H1 (cell line): ENCODE data around the gene ZDHHC11B. TPM values are rescaled to one million over a fixed set of nuclear protein-coding genes. Genes with fewer than 3 reads are reported as not detected.
"Not testable (repeated sequence)": the region's sequence is repeated elsewhere in the genome, so short reads cannot be mapped to it uniquely, and the experiment has no call there.

Experiments
- CTCF ChIA-PET: fragments of 300-600 bp; sonication (Branson Sonifier 250); formaldehyde crosslinking; loops from one replicate; lab custom pipeline; 2021; ENCODE audit not compliant: partially characterized antibody; lab: Charles Lee
- POLR2A ChIA-PET: fragments of 300-600 bp; sonication (Branson Sonifier 250); formaldehyde crosslinking; loops from one replicate; lab custom pipeline; 2021; ENCODE audit warnings: inconsistent platforms; ENCODE audit not compliant: partially characterized antibody; lab: Charles Lee
- DNase-seq, 2 experiments: peaks; one replicate each; pipeline versions ENCODE4 v3.0.0 to v3.0.0-alpha.2; 2010 to 2022; ENCODE audit warnings: low spot score in 2 of 2, low read depth in 1 of 2, mixed read lengths in 1 of 2
- FAIRE-seq: peaks from 2 replicates; lab custom pipeline; 2011; peaks lifted over from hg19 to GRCh38; lab: Jason Lieb, UNC
- H2AFZ ChIP-seq: 2 replicates; pipeline ENCODE4 v1.8.1; 2012; ENCODE audit warnings: low read length, inconsistent platforms
- H2AK5ac ChIP-seq: 2 replicates; pipeline ENCODE4 v1.6.1; 2013; ENCODE audit warnings: low read depth, low read length
- H2BK120ac ChIP-seq: replicated peaks from 2 replicates; pipeline ENCODE3; 2013; ENCODE audit warnings: low read depth, low read length, inconsistent platforms
- H2BK12ac ChIP-seq: 2 replicates; pipeline ENCODE4 v1.6.1; 2013; ENCODE audit warnings: low read depth, low read length
- H2BK15ac ChIP-seq: 2 replicates; pipeline ENCODE4 v1.6.1; 2013; ENCODE audit warnings: low read length
- H2BK20ac ChIP-seq: 2 replicates; pipeline ENCODE4 v1.6.1; 2013; ENCODE audit warnings: low read length
- H2BK5ac ChIP-seq: 2 replicates; pipeline ENCODE4 v1.6.1; 2013; ENCODE audit warnings: low read depth, low read length
- H3K14ac ChIP-seq: 2 replicates; pipeline ENCODE4 v1.6.1; 2013; ENCODE audit warnings: inconsistent platforms; ENCODE audit not compliant: insufficient read length
- H3K18ac ChIP-seq: 2 replicates; pipeline ENCODE4 v1.6.1; 2013; ENCODE audit warnings: low read length; ENCODE audit errors: extremely low read depth
- H3K23ac ChIP-seq: 2 replicates; pipeline ENCODE4 v1.6.1; 2013; ENCODE audit warnings: inconsistent platforms; ENCODE audit not compliant: insufficient read length
- H3K23me2 ChIP-seq: 2 replicates; pipeline ENCODE4 v1.6.1; 2013; ENCODE audit warnings: low read depth, low read length
- H3K27ac ChIP-seq: 2 replicates; pipeline ENCODE4 v1.6.1; 2011; ENCODE audit warnings: low read depth, low read length, inconsistent platforms
- H3K27me3 ChIP-seq, 4 experiments: replicated peaks in 1 of 4; 1 replicate in 1 of 4; 2 replicates in 3 of 4; pipeline versions ENCODE4 v1.6.1 to v1.8.1; 2011 to 2013; ENCODE audit warnings: low read length in 3 of 4, mild to moderate bottlenecking in 3 of 4, inconsistent platforms in 2 of 4, mixed read lengths in 2 of 4, moderate library complexity in 1 of 4; ENCODE audit not compliant: control insufficient read depth in 3 of 4, insufficient read depth in 3 of 4; ENCODE audit errors: extremely low read depth in 1 of 4
- H3K36me3 ChIP-seq, 4 experiments: 2 replicates each; pipeline versions ENCODE4 v1.6.1 to v1.8.1; 2011 to 2013; ENCODE audit warnings: mild to moderate bottlenecking in 4 of 4, low read length in 3 of 4, moderate library complexity in 2 of 4, control low read depth in 1 of 4, inconsistent platforms in 1 of 4; ENCODE audit not compliant: insufficient read depth in 4 of 4, control insufficient read depth in 2 of 4
- H3K4ac ChIP-seq: replicated peaks from 2 replicates; pipeline ENCODE3; 2013; ENCODE audit warnings: low read length, low read depth, mixed read lengths, inconsistent platforms; ENCODE audit not compliant: insufficient read length
- H3K4me1 ChIP-seq, 4 experiments: replicated peaks in 1 of 4; 1 replicate in 1 of 4; 2 replicates in 3 of 4; pipeline versions ENCODE4 v1.6.1 to v1.8.1; 2011 to 2013; ENCODE audit warnings: low read length in 3 of 4, inconsistent platforms in 2 of 4, mixed read lengths in 1 of 4; ENCODE audit not compliant: insufficient read depth in 4 of 4, control insufficient read depth in 3 of 4
- H3K4me2 ChIP-seq, 2 experiments: 2 replicates each; pipeline versions ENCODE4 v1.6.1 to v1.8.1; 2011 to 2013; ENCODE audit warnings: low read depth in 2 of 2, low read length in 2 of 2, control low read depth in 1 of 2, inconsistent platforms in 1 of 2, mild to moderate bottlenecking in 1 of 2; ENCODE audit not compliant: insufficient read depth in 1 of 2
- H3K4me3 ChIP-seq, 4 experiments: fragments of 200-600, 300-600 bp in 1 of 4; sonication (generic), shearing (Covaris generic), sonication (Bioruptor Twin) in 1 of 4; 2 replicates each; pipeline versions ENCODE4 v1.5.1 to v1.8.1; 2011 to 2016; ENCODE audit warnings: low read length in 4 of 4, low read depth in 3 of 4, control low read depth in 2 of 4, inconsistent platforms in 2 of 4, mild to moderate bottlenecking in 2 of 4, mixed read lengths in 1 of 4, moderate library complexity in 1 of 4; ENCODE audit not compliant: insufficient read depth in 2 of 4; ENCODE audit errors: extremely low read depth in 1 of 4
- H3K56ac ChIP-seq: replicated peaks from 2 replicates; pipeline ENCODE3; 2013; ENCODE audit warnings: low read depth, mild to moderate bottlenecking, mixed read lengths, low read length, inconsistent platforms; ENCODE audit not compliant: insufficient read length
- H3K79me1 ChIP-seq: 2 replicates; pipeline ENCODE4 v1.6.1; 2013; ENCODE audit warnings: low read depth, low read length, control low read depth
- H3K79me2 ChIP-seq, 2 experiments: 2 replicates each; pipeline versions ENCODE4 v1.6.1 to v1.8.1; 2012 to 2013; ENCODE audit warnings: low read length in 2 of 2, mild to moderate bottlenecking in 2 of 2, inconsistent platforms in 1 of 2; ENCODE audit not compliant: insufficient read depth in 2 of 2, control insufficient read depth in 1 of 2
- H3K9ac ChIP-seq, 4 experiments: replicated peaks in 1 of 4; 1 replicate in 1 of 4; 2 replicates in 3 of 4; pipeline versions ENCODE4 v1.6.1 to v1.8.1; 2011 to 2013; ENCODE audit warnings: low read depth in 3 of 4, low read length in 3 of 4, control low read depth in 2 of 4, mild to moderate bottlenecking in 2 of 4, moderate library complexity in 2 of 4, inconsistent platforms in 1 of 4; ENCODE audit errors: extremely low read depth in 1 of 4
- H3K9me3 ChIP-seq, 2 experiments: 2 replicates each; pipeline versions ENCODE4 v1.6.1 to v1.8.1; 2012 to 2013; ENCODE audit warnings: mild to moderate bottlenecking in 2 of 2, moderate library complexity in 2 of 2, control low read depth in 1 of 2, inconsistent platforms in 1 of 2, low read depth in 1 of 2, low read length in 1 of 2, mixed read lengths in 1 of 2; ENCODE audit not compliant: insufficient read depth in 2 of 2
- H4K20me1 ChIP-seq, 2 experiments: replicated peaks in 1 of 2; 2 replicates each; pipeline versions ENCODE3 to v1.8.1; 2011 to 2013; ENCODE audit warnings: inconsistent platforms in 2 of 2, low read length in 2 of 2, mild to moderate bottlenecking in 1 of 2; ENCODE audit not compliant: insufficient read depth in 2 of 2, control insufficient read depth in 1 of 2
- H4K5ac ChIP-seq: 2 replicates; pipeline ENCODE4 v1.6.1; 2013; ENCODE audit warnings: low read length, low read depth, mixed read lengths, inconsistent platforms; ENCODE audit not compliant: insufficient read length
- H4K8ac ChIP-seq: 2 replicates; pipeline ENCODE4 v1.8.0; 2013; ENCODE audit warnings: mild to moderate bottlenecking, moderate library complexity, low read length, inconsistent platforms; ENCODE audit not compliant: insufficient read depth; ENCODE audit errors: extremely low read depth
- H4K91ac ChIP-seq: replicated peaks from 2 replicates; pipeline ENCODE3; 2013; ENCODE audit warnings: low read length, mixed read lengths, inconsistent platforms; ENCODE audit not compliant: insufficient read length
- EP300 ChIP-seq, 2 experiments: IDR thresholded peaks; 1 replicate in 1 of 2; 2 replicates in 1 of 2; pipeline ENCODE4 v1.6.1; 2011 to 2012; ENCODE audit warnings: low read depth in 2 of 2, low read length in 2 of 2, mild to moderate bottlenecking in 2 of 2, borderline replicate concordance in 1 of 2, inconsistent platforms in 1 of 2, moderate library complexity in 1 of 2
- POLR2AphosphoS5 ChIP-seq: IDR thresholded peaks from 2 replicates; pipeline ENCODE4 v1.6.1; 2011; ENCODE audit warnings: low read depth, low read length
- WGBS, 2 experiments: shearing (Covaris generic) in 1 of 2; methylation state at CpG; one replicate each; pipeline versions ENCODE4 v1.1.6 to v1.1.7; 2013 to 2015; ENCODE audit warnings: low lambda C conversion rate in 2 of 2, mixed read lengths in 2 of 2, inconsistent platforms in 1 of 2, low coverage in 1 of 2, missing lambda C conversion rate in 1 of 2; ENCODE audit not compliant: insufficient replicate concordance in 2 of 2, insufficient coverage in 1 of 2, insufficient read length in 1 of 2; ENCODE audit errors: extremely low coverage in 1 of 2, missing lambda C conversion rate in 1 of 2; 5-methylcytosine and 5-hydroxymethylcytosine counted together
- polyA plus RNA-seq, 7 experiments: library from polyadenylated mRNA; depleted of rRNA in 3 of 7; stranded (reverse) in 5 of 7; unstranded in 2 of 7; fragments of >200 nt in 5 of 7; fragments of 200-250 nt in 2 of 7; gene quantifications; 1 replicate in 5 of 7; 2 replicates in 1 of 7; 4 replicates in 1 of 7; pipeline versions ENCODE4 v1.2.1 to v1.2.3, GENCODE V29; 2011 to 2013; ENCODE audit warnings: missing spikeins in 2 of 7, mixed read lengths in 2 of 7
- total RNA-seq: library from RNA; stranded (reverse); fragmentation: NEBNext Ultra II Directional; extraction: Animal tissue kit (Norgen Biotek cat#: 25700); gene quantifications from 2 replicates; pipeline ENCODE4 v1.2.1, GENCODE V29; 2021

The ZDHHC11B gene
- total and polyA plus RNA-seq, 2 of the 8 experiments (the other 6 are each of a cell fraction or from before 2014, with no cell fraction given), result 0.29 to 2.5 TPM

- TF ChIP-seq POLR2AphosphoS5 (no peak), EP300 (IDR thresholded peaks at IDR 0.05; ENCODE audit: borderline replicate concordance in 1 of 2, low read depth in 2 of 2, low read length in 2 of 2) (no peak)
These were observed 33.0 kb downstream of the ZDHHC11B start (continued) for GRCh38 chr5:751496-751895.

DNA sequence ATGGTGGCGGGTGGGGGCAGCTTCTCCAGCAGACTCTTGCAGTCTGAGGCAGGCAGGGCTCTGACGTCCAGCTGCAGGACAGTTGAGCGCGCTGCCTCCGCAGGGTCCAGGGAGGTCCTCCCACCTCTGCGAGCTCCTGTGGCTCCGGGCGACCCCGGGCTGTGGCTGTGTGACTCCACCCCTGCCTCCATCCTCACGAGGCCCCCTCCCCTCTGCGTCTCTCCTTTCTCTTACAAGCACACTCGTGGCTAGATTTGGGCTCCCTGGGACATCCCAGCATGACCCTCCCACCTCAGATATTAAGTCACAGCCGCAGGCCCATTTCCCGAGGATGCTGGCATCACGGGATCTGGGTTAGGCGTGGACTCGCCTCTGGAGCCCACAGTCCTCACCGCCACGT, 34.3 kb downstream of the ZDHHC11B start:
- H3K79me1 ChIP-seq, CTCF ChIA-PET, H3K14ac ChIP-seq, H2BK15ac ChIP-seq, H4K5ac ChIP-seq, H3K9me3 ChIP-seq, H2AK5ac ChIP-seq, H3K4me1 ChIP-seq, H3K27ac ChIP-seq, H3K4me3 ChIP-seq, H3K56ac ChIP-seq, H4K20me1 ChIP-seq, H3K23me2 ChIP-seq, POLR2A ChIA-PET, H3K23ac ChIP-seq, H3K4ac ChIP-seq, H3K36me3 ChIP-seq, H4K91ac ChIP-seq, H4K8ac ChIP-seq, H2BK120ac ChIP-seq, H2BK12ac ChIP-seq, H3K79me2 ChIP-seq, H2BK5ac ChIP-seq, H3K27me3 ChIP-seq, H3K18ac ChIP-seq, H2BK20ac ChIP-seq, DNase-seq, H3K9ac ChIP-seq, FAIRE-seq, H2AFZ ChIP-seq, H3K4me2 ChIP-seq: not testable (repeated sequence)
- WGBS, 2 experiments, result 86% methylated on average over 15 of the region's 19 CpGs; no CpG with 5 or more reads in 1 of the 2 experiments
